ENCODE measurements around the gene MSI2.

DNA sequence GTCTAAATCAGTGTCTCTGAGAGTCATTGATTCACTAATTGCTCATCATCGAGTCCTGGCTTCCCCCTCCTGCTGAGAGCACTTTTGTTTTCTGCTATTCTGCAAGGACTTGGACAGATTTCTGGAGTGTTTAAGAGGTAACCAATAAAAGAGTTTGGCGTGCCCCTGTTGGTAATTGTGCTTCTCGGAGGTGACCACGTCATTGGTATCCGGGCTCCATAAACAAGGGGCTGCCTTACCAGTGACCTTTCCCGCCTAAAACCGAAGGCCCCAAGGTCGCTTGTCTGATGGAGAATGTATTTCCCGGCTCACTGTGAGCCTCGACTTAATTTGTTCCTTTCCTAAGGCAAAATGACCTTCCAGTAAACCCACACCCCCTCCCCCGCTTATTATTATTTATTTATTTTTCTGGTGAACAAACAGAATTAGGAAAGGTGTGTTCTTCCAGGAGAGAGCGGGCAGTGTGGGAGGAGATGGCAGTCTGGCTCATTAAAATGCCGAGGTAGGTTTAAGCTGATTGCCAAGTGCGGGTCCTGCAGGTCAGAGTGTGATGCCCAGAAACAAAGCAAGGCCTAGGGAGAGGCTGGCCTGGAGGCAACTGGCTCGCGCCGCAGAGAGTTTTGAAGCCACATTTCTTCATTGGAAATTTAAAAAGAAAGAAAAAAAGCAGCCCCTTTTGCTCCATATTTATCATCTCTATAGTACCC lies 30.2 kb downstream of the MSI2 start:
- TF ChIP-seq, protein P1, sequence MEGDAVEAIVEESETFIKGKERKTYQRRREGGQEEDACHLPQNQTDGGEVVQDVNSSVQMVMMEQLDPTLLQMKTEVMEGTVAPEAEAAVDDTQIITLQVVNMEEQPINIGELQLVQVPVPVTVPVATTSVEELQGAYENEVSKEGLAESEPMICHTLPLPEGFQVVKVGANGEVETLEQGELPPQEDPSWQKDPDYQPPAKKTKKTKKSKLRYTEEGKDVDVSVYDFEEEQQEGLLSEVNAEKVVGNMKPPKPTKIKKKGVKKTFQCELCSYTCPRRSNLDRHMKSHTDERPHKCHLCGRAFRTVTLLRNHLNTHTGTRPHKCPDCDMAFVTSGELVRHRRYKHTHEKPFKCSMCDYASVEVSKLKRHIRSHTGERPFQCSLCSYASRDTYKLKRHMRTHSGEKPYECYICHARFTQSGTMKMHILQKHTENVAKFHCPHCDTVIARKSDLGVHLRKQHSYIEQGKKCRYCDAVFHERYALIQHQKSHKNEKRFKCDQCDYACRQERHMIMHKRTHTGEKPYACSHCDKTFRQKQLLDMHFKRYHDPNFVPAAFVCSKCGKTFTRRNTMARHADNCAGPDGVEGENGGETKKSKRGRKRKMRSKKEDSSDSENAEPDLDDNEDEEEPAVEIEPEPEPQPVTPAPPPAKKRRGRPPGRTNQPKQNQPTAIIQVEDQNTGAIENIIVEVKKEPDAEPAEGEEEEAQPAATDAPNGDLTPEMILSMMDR (IDR thresholded peaks at IDR 0.05), result no peak
- no peak for TF ChIP-seq POLR2A (IDR thresholded peaks at IDR 0.05)
